ENCODE results near the gene LKAAEAR1. TPM values are rescaled to one million over a fixed set of nuclear protein-coding genes. Genes with fewer than 3 reads are reported as not detected.

Gene LKAAEAR1
- total RNA-seq, 3 donors from 2014 or later (not counting 1 experiment from before 2014, with no cell fraction given): not detected

DNA sequence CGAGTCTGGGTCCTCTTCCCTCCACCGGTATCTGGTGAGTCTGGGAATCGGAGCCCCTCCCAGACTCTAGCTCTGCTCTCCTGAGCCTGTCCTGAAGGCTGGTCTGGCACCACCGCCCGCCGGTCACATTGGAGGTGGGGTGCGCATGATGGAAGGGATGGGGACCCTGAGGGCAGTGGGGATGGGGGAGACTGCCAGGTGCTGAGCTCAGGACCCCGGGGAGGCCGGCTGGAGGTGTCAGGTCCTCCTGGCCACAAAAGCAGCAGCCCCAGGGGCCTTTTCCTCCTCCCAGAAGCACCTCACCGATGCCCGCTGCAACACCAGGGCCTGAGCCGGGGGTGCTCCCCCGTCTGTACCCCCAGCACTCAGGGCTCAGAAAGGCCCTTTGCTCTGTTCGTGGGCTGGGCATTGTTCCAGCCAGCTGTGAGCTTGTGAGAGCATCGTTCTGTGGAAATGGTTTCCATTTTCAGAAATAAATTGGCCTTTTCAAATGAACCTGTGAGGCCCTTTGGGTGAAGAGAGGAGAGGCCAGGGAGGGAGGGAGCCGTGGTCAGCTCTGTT lies 25.7 kb upstream of the LKAAEAR1 start:
- WGBS (ENCODE audit: insufficient coverage): 75% methylated on average over 16 of the region's 16 CpGs
- H3K27ac Mint-ChIP-seq: no peak overlapping the region
- DNase-seq: peak in 1 of 2 donors; percentile 7
- H3K4me3 ChIP-seq (ENCODE audit: low read length): no peak overlapping the region
- no peak for TF ChIP-seq CTCF (IDR thresholded peaks at IDR 0.05)
- no peak overlapping the region for H3K4me3 Mint-ChIP-seq
- ATAC-seq: no peak
- H3K27me3 ChIP-seq (ENCODE audit: control insufficient read depth, insufficient read depth, low read length): no peaks in the 10 kb centered on the region
- H3K4me1 Mint-ChIP-seq: peaks cover 0 to 11% of the 10 kb centered on the region in 2 donors
- H3K36me3 ChIP-seq (ENCODE audit: control insufficient read depth, insufficient read depth, low read length): no peaks in the 10 kb centered on the region
- intact Hi-C loops (cut with micrococcal nuclease): no loop called here
- no peak overlapping the region for H3K27ac ChIP-seq (ENCODE audit: low read length)
- H3K36me3 Mint-ChIP-seq: no peaks in the 10 kb centered on the region
- H3K9me3 ChIP-seq (ENCODE audit: control insufficient read depth, insufficient read depth, low read length): no peaks in the 10 kb centered on the region
- peaks cover 0 to 6% of the 10 kb centered on the region in 2 donors for H3K27me3 Mint-ChIP-seq (ENCODE audit: low read depth in 2 of 2)
- H3K9me3 Mint-ChIP-seq: no peaks in the 10 kb centered on the region
- peaks cover 10% of the 10 kb centered on the region for H3K4me1 ChIP-seq (ENCODE audit: control insufficient read depth, insufficient read depth, low read length)

DNA sequence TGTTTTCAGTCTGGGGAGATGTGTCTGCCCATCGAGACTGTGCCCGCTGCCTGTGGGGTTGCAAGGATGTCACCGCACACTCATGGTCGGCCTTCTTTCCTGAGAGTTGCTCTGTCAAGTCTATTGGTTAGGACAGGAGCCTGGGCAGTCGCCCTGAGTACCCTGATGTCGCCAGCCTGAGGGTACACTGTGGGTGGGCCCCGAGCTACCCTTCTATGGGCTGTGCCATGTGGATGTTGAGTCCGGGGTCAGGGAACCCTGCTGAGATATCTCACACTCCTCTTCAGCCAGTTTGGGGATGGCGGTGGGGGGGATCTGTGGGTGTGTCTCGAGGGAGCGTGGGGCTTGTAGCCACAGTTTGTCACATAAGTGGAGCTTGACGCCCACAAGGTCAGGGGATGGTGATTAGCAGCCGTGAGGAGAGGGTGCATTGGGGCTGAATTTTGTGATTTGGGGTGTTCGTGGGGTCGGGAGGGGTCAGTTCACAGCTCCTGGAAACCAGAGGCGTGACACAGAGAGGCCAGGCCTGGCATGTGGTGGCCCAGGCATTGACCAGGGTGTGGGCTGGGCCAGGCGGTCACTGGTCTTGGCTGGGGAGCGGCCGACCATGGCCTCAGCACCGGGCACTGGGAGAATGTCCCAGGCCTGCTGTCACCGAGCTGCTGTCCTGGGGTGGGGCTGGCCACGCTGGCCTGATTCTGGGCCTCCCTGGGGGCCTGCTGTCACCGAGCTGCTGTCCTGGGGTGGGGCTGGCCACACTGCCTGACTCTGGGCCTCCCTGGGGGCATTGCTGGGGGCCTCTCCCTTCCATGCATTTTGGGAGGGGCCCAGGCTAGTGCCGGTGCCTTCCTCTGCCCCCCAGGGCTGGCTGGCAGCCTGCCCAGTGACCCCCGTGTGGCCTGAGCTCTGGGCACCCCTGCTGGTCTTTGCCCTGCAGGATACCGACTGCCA lies 24.8 kb upstream of the LKAAEAR1 start:
- Histone ChIP-seq H3K36me3 (ENCODE audit: control insufficient read depth, insufficient read depth, low read length) (no peaks in the 10 kb centered on the region), H3K27ac (ENCODE audit: low read length) (no peak overlapping the region), H3K4me3 (ENCODE audit: low read length) (no peak overlapping the region), H3K4me1 (ENCODE audit: control insufficient read depth, insufficient read depth, low read length) (peaks cover 10% of the 10 kb centered on the region), H3K9me3 (ENCODE audit: control insufficient read depth, insufficient read depth, low read length) (no peaks in the 10 kb centered on the region), H3K27me3 (ENCODE audit: control insufficient read depth, insufficient read depth, low read length) (no peaks in the 10 kb centered on the region)
- H3K4me1 Mint-ChIP-seq: peaks cover 0 to 11% of the 10 kb centered on the region in 2 donors
- H3K9me3 Mint-ChIP-seq: no peaks in the 10 kb centered on the region
- peaks cover 0 to 9% of the 10 kb centered on the region in 2 donors for H3K27me3 Mint-ChIP-seq (ENCODE audit: low read depth in 2 of 2)
- intact Hi-C loops (cut with micrococcal nuclease): no loop called here
- H3K27ac Mint-ChIP-seq: no peak overlapping the region
- 84% methylated on average over 26 of the region's 26 CpGs for WGBS (ENCODE audit: insufficient coverage)
- no peak for DNase-seq
- no peak for ATAC-seq
- H3K4me3 Mint-ChIP-seq: no peak overlapping the region
- TF ChIP-seq CTCF (IDR thresholded peaks at IDR 0.05): no peak
- no peaks in the 10 kb centered on the region for H3K36me3 Mint-ChIP-seq

- Histone ChIP-seq H3K4me3 (ENCODE audit: low read length) (no peak overlapping the region), H3K27me3 (ENCODE audit: control insufficient read depth, insufficient read depth, low read length) (peaks cover 4% of the 10 kb centered on the region), H3K27ac (ENCODE audit: low read length) (peak overlapping the region; percentile 49), H3K36me3 (ENCODE audit: control insufficient read depth, insufficient read depth, low read length) (no peaks in the 10 kb centered on the region), H3K9me3 (ENCODE audit: control insufficient read depth, insufficient read depth, low read length) (no peaks in the 10 kb centered on the region), H3K4me1 (ENCODE audit: control insufficient read depth, insufficient read depth, low read length) (peaks cover 10% of the 10 kb centered on the region)
- ATAC-seq (no peak), DNase-seq (peak in 1 of 2 donors; percentile 13)
- H3K27ac Mint-ChIP-seq: no peak overlapping the region
- TF ChIP-seq CTCF (IDR thresholded peaks at IDR 0.05): no peak
- intact Hi-C loops (cut with micrococcal nuclease): no loop called here
- H3K27me3 Mint-ChIP-seq (ENCODE audit: low read depth in 2 of 2): peaks cover 5 to 19% of the 10 kb centered on the region in 2 donors
- no peak overlapping the region for H3K4me3 Mint-ChIP-seq
- no peaks in the 10 kb centered on the region for H3K36me3 Mint-ChIP-seq
- H3K9me3 Mint-ChIP-seq: no peaks in the 10 kb centered on the region
- H3K4me1 Mint-ChIP-seq: peaks cover 0 to 11% of the 10 kb centered on the region in 2 donors
- 46% methylated on average over 19 of the region's 19 CpGs for WGBS (ENCODE audit: insufficient coverage)
Measured at GRCh38 chr20:64107736-64108457, 23.7 kb upstream of the LKAAEAR1 start.

Data from natural killer cell (primary cell).